A204.1 (cell line): ENCODE measurements around the gene ASXL3.

ENCODE experiments used
- FAIRE-seq: peaks from 2 replicates; lab custom pipeline; 2012; peaks lifted over from hg19 to GRCh38; lab: Jason Lieb, UNC

ASXL3 gene

DNA sequence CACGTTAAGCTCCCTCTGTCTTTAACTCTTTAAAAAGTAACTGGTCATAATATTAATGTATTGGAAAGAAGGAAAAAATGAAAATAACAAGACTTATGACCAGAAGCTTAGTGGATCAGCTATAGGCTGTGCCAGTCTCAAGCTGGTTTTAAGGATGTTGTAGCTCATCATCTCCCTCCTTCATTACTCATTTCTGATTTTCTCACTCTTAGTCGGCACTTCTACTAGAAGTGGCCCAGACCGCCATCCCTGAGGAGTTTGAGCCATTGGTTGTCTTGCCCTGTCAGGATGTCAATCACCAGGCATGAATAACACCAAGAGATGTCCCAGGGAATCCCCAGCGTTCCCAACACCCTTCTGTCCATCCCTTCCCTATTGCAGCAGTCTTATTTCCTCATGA, 151.5 kb downstream of the ASXL3 start:
- FAIRE-seq: no peak

DNA sequence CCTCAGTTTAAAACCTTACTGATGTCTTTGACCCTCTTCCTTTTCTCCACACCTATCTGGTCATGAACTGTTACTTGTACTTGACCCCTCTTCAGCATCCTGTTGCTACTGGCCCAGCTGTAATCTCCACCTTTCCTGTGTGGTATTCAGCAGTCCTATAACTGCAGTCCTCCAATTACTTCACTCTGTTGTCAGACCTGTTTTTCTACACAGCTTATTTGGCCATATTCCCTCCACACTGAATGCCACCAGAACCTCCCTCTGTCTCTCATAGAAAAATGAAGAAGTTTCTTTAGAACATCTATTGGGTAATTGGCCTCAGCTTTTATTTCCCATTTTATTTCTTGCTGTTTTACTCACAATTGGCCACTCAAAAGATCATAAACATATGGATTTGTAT, 155.4 kb downstream of the ASXL3 start:
- no peak for FAIRE-seq

DNA sequence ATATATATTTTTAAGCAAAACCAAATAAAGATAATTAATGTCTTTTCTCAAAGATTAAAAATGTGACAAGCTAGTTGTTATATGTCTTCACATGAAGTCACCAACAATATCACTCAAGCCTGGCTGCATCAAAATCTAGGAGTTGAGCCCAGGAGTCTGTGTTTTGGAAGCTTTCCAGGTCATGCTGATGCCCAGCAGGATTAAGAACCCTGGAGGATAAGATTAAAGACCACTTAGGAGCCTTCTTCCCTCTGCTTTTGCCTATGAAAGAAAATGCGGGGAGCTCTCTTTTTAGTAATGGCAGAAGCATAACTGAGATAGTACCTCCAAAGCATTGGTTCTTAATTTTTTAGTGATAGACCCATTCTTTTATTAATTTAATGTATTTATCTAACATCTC, 157.4 kb downstream of the ASXL3 start:
- FAIRE-seq: no peak

DNA sequence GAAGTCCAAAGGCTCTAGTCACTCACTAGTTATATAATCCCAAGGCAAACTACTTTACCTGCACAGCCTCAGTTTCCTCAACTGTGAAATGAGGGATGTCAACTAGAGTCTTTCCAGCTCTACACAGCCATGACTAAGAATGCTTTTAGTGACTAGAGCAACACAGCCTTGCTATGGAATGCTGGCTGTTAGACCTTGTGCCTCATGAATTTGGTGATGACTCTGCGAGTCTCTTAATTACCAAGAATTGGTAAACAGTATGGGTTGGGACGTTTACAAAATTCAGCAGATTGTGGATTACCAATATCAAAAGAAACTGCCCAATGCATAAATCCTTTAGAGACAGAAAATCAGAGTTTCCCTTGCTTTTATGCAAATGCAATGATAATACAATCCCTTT, 163.7 kb downstream of the ASXL3 start:
- FAIRE-seq: no peak

DNA sequence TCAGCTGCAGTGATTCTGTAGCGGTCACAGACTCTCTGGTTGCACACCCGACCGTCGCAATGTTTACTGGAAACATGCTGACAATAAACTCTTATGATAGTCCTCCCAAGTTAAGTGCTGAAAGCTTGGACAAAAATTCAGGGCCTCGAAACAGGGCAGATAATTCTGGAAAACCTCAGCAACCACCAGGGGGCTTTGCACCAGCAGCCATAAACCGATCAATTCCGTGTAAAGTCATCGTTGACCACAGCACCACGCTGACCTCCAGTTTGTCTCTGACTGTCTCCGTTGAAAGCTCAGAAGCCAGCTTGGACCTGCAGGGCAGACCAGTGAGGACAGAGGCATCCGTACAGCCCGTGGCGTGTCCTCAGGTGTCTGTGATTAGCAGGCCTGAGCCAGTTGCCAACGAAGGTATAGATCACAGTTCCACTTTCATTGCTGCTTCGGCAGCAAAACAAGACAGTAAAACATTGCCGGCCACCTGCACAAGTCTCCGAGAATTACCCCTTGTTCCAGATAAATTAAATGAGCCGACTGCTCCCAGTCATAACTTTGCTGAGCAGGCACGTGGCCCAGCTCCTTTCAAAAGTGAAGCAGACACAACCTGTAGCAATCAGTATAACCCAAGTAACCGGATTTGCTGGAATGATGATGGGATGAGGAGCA, 166.1 kb downstream of the ASXL3 start:
- FAIRE-seq: no peak

DNA sequence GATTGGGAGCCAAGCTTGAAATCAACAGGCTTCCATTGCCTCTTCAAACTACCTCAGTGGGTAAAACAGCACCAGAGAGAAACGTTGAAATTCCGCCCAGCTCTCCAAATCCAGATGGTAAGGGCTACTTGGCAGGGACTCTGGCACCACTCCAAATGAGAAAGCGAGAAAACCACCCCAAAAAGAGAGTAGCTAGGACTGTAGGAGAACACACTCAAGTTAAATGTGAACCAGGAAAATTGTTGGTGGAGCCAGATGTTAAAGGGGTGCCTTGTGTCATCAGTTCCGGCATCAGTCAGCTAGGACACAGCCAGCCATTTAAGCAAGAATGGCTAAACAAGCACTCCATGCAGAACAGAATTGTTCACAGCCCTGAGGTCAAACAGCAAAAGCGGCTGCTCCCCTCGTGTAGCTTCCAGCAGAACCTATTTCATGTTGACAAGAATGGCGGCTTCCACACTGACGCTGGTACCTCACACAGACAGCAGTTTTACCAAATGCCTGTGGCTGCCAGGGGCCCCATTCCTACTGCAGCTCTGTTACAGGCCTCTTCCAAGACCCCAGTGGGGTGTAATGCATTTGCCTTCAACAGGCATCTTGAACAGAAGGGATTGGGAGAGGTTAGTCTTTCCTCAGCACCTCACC, 167.3 kb downstream of the ASXL3 start:
- FAIRE-seq: no peak

DNA sequence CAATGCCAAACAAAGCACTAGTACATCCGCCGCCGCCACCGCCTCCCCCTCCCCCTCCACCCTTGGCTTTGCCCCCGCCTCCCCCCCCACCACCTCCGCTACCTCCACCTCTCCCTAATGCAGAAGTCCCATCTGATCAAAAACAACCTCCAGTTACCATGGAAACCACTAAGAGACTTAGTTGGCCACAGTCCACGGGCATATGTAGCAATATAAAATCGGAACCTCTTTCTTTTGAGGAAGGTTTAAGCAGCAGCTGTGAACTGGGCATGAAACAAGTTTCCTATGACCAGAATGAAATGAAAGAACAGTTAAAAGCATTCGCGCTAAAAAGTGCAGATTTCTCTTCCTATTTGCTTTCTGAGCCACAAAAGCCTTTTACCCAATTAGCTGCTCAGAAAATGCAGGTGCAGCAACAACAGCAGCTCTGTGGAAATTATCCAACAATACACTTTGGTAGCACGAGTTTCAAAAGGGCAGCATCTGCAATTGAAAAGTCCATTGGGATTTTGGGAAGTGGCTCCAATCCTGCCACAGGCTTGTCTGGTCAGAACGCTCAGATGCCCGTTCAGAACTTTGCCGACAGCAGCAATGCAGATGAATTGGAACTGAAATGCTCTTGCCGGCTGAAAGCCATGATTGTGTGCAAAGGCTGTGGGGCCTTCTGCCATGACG, 168.0 kb downstream of the ASXL3 start:
- FAIRE-seq: no peak

DNA sequence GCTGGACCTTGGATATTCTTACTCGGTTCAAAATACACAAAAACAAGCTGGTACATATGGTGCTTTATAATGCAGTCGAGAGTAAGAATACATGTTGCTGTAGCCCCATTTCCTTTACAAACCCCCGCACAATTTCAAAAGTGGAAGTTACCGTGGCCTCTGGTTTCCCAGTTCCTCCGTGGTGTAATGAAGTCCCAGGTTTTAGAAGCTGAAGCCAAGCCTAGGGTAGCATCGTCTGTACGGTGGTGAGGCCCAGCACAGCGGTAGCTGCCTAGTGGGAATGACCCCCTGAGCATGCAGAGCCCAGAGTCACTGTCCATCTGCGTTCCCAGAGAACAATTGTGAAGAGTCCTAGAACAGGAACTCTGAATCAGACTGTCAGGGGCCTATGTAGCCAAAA, 171.8 kb downstream of the ASXL3 start:
- FAIRE-seq: no peak

DNA sequence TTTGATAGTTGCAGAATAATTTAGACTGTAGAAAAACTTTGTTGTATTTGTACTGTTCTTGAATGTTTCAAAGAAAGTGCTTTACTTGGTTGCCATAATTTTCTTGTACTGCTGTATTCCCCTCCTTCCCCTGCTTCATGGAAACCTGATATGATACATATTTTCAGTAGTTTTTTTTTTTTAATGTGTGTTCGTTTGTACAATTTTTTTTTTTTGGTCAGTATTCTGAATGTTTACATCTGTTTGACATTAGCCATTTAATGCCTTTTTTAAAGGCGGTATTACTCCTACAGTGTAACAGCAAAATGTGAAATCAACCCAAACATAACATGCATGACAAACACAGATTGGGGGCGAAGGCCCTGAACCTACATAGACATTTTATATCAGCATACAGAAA, 172.3 kb downstream of the ASXL3 start:
- FAIRE-seq: no peak

DNA sequence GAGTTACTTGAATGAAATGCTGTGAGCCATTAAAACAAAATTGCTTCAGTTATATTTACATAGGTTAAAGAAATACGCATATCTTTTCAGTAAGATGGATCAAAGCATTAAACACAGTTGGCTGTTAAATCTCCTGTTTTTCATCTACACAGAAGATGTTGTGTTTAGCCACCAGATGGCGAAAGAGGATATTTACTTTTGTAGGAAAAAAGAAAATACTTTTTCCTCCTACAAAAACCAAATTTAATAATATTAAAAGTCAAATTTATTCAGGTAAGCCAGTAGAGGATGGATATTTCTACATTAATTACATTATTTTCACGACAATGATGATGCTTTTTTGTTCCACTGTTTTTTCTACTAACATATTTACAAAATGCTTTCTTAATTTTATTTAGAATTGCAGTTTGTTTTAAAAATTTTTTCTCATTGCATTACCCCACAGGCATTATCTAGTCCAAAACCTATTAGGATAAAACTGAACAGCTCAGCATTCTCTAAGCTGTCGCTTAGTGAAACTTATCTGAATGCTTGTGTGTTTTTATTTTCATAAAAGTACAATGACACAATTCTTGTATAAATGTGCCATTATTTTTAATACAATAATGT, 173.7 kb downstream of the ASXL3 start:
- peak; percentile 93 for FAIRE-seq

DNA sequence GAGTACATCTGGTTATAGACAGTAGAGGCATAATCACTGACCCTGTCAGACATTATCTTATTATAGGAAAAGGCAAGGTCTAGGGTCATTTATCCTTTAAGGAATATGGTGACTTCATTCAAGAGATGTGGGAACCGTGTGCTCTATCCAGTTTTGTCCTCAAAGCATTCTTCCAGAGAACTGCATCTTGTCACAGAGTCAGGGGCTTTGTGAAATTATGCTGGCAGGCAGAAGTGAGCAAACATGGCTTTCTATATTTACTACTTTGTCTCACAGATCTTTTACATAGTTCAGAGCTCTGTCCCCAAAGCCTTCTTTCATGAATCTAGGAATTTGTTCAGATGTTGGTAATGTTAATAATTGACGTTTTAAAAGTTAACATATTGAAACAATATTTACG, 177.4 kb downstream of the ASXL3 start:
- FAIRE-seq: no peak

DNA sequence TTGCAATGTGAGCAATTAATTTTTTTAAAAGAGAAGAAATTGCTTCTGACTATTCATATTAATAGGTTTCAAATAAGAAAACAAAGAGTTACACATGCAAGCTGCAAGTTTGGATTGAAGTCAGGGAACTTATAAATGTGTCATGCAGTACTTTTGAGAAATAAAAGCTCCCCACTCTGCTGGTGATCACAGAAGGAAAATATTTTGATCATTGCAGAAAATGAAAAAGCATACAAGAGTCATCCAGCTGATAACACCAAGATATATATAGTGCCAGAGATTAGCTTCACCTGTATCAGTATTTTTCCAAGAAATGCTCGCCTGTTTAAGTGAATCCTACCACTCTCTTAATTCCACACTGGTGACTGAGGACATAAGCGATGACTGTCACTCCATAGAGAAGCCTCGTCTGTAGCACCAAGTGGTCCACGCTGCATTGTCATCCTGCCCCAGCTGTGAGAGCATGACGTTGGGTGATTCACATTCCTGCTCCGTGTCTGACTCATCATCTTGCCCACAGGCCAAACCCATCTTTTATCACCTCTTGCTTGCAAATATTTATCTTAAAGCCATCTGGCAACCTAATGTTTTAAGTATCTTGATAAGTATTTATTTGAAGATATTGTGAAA, 178.0 kb downstream of the ASXL3 start:
- no peak for FAIRE-seq

DNA sequence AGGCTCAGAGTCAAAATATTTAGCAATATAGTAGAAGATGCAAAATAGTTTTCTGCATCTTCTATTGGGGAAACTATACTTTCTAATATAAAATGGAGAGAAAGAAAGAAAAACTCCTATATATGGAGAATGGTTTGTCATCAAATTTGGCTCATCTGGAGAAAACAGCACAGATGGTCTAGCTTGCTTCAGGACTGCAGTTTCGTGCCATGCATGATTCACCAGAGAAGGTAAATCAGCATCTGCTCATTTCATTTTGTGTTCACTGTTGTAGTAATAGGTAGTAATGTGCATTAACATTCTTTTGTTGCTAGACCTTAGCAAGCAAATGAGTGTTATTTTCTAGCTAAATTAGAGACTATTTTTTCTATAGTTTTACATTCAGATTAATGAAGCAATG, 179.0 kb downstream of the ASXL3 start:
- no peak for FAIRE-seq

DNA sequence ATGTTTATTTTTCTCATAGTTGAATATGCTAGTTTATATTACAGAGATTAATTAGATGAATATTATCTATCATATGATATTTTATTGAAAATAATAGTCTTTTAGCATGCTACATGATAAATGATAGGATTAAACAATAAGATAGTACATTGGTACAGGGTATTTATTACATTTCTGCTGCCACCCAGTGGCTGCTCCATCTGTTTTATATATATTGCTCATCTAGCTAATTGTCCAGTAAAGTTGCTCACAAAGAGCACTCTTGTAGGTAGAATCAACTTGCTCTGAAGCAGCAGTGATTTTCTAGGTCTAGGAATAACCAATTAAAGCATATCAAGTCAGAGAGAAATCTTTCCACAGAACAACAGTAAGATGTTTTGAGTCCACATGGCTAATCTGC, 183.3 kb downstream of the ASXL3 start:
- FAIRE-seq: peak; percentile 84

DNA sequence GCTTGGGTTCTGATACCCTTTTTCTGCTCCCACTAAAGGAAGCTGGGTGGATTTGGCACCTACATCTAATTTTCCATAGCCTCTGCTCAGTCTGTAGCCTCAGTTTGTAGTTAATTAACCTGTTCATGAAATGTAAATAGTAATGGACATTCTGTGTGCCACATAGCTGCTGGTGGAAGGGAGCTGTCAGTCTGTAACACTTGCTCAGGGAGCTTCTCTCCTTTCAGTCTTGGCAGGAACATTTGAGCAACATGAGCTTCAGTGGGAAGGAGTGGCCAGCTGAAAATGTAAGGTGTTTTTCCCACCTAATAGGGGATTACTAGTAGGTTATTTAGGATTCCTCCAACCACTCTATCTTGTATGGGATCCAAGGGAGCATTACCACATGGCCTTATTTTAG, 203.4 kb downstream of the ASXL3 start:
- FAIRE-seq: no peak
